Activated CD8-positive, alpha-beta memory T cell treated with anti-CD3 and anti-CD28 coated beads, Interleukin-2, amount 50 U/mL, for 24 hours (primary cell): ENCODE data around the gene LIN54.

ENCODE experiments used
- DNase-seq: peaks from one replicate; pipeline ENCODE4 v3.0.0-alpha.2; 2020; ENCODE audit errors: extremely low read depth

LIN54 gene

GRCh38 chr4:82891707-82892466 is 118.7 kb downstream of the LIN54 start:
- no peak for DNase-seq

- peak; percentile 91 for DNase-seq
Measured at GRCh38 chr4:82890901-82891706, 119.5 kb downstream of the LIN54 start, which contains the start of gene SEC31A. SEC31A (minus strand) TSS chr4:82891153; CDS start chr4:82881936, 9,217 bp downstream.

- DNase-seq = no peak
Measured at GRCh38 chr4:82890528-82890900, 120.1 kb downstream of the LIN54 start.

- no peak for DNase-seq
Measured at GRCh38 chr4:82889287-82889686, 121.3 kb downstream of the LIN54 start.

GRCh38 chr4:82886147-82886942 is 124.3 kb downstream of the LIN54 start:
- no peak for DNase-seq

GRCh38 chr4:82885410-82885809 is 125.2 kb downstream of the LIN54 start:
- DNase-seq = no peak
